ENCODE data around the gene PRTFDC1.

DNA sequence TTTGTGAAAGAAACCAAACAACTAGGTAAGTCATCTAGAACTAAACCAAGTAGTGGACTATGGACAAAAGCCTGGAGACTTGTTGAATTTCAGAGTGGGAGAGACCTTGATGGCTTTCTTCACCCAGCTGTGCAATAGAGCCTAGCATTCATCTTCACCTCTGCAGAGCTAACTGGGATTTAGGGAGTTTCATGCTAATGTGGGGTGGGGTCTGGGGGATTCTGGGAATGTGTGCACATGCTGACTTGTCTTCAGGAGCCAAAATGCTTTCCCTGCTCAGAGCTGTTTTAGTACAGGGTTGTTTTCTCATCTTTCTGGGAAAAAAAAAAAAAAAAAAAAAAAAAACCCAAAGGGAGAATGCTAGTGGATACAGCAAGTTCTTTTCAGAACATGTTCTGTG lies 147.4 kb downstream of the PRTFDC1 start:
- TF ChIP-seq, protein P1, sequence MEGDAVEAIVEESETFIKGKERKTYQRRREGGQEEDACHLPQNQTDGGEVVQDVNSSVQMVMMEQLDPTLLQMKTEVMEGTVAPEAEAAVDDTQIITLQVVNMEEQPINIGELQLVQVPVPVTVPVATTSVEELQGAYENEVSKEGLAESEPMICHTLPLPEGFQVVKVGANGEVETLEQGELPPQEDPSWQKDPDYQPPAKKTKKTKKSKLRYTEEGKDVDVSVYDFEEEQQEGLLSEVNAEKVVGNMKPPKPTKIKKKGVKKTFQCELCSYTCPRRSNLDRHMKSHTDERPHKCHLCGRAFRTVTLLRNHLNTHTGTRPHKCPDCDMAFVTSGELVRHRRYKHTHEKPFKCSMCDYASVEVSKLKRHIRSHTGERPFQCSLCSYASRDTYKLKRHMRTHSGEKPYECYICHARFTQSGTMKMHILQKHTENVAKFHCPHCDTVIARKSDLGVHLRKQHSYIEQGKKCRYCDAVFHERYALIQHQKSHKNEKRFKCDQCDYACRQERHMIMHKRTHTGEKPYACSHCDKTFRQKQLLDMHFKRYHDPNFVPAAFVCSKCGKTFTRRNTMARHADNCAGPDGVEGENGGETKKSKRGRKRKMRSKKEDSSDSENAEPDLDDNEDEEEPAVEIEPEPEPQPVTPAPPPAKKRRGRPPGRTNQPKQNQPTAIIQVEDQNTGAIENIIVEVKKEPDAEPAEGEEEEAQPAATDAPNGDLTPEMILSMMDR (IDR thresholded peaks at IDR 0.05 in 2 of 3, conservative IDR thresholded peaks at IDR 0.05 in 1 of 3; ENCODE audit: borderline replicate concordance in 1 of 3, insufficient read depth in 1 of 3, low read depth in 2 of 3, low read length in 2 of 3), result no peak
- TF ChIP-seq ZNF274 (IDR thresholded peaks at IDR 0.05; ENCODE audit: low read depth, low read length) (no peak), TCF7L2 (IDR thresholded peaks at IDR 0.05; ENCODE audit: borderline replicate concordance, extremely low read depth, insufficient read depth, insufficient read length) (no peak), POLR2A (IDR thresholded peaks at IDR 0.05; ENCODE audit: borderline replicate concordance, extremely low read depth, insufficient read depth, insufficient read length) (no peak), EZH2 (IDR thresholded peaks at IDR 0.05) (no peak), SP1 (IDR thresholded peaks at IDR 0.05; ENCODE audit: low read depth) (no peak), POLR2AphosphoS5 (IDR thresholded peaks at IDR 0.05; ENCODE audit: low read depth, low read length) (no peak)

All from HCT116 (cell line).